DMS53 treated with DMSO at 0.1 percent for 48 hours (cell line): ENCODE data around the gene UBXN2A.

ENCODE experiments used
- DNase-seq: peaks from one replicate; lab custom pipeline; 2025; ENCODE audit not compliant: unreplicated experiment; lab: John Stamatoyannopoulos, UW

Gene UBXN2A, protein sequence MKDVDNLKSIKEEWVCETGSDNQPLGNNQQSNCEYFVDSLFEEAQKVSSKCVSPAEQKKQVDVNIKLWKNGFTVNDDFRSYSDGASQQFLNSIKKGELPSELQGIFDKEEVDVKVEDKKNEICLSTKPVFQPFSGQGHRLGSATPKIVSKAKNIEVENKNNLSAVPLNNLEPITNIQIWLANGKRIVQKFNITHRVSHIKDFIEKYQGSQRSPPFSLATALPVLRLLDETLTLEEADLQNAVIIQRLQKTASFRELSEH

GRCh38 chr2:23939987-23940717 is at the start of gene UBXN2A:
Gene UBXN2A (plus strand): TSS chr2:23940463. CDS start chr2:23958315, 17,852 bp downstream.
- DNase-seq, result peak; percentile 54

DNA sequence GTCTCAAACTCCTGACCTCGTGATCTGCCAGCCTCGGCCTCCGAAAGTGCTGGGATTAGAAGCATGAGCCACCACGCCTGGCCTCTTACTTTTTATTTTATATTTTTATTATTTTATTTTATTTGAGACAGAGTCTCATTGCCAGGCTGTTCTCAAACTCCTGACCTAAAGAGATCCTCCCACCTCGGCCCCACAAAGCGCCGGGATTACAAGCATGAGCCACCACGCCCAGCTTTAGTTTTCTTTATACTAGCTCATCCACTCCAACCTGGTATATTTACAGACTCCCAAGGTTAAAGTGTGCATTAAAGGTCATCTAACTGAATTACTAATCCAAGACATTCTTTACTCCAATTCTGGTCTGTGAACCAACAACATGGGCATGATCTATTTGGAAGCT is 40.1 kb upstream of the UBXN2A start:
- DNase-seq, result no peak

DNA sequence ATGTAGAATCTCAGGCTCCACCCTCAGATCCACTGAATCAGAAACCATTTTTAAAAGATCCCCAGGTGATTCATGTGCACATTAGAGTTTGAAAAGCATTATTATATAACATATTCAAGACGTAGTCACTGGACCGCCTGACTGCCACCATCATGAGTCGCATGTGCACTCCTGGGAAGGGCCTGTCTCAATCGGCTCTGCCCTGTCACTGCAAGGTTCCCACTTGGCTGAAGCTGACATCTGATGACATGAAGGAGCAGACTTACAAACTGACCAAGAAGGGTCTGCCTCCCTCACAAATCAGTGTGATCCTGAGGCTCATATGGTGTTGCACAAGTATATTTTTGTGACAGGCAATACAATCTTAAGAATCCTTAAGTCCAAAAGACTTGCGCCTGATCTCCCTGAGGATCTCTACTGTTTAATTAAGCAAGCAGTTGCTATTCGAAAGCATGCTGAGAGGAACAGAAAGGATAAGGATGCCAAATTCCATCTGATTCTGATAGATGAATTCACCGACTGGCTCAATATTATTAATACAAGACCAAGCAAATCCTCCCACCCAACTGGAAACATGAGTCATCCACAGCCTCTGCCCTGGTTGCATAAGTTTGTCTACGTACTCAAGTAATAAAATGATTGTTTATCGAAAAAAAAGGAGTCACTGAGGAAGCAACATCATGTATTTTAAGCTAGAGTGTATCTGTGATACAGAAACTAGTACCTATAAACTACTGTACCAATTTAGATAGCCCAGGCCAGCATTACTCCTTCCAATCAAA is 39.5 kb upstream of the UBXN2A start:
- DNase-seq, result no peak

- no peak for DNase-seq
Observed at GRCh38 chr2:23901966-23902846, 38.1 kb upstream of the UBXN2A start.

- no peak for DNase-seq
Observed at GRCh38 chr2:23903034-23903433, 37.2 kb upstream of the UBXN2A start.

DNA sequence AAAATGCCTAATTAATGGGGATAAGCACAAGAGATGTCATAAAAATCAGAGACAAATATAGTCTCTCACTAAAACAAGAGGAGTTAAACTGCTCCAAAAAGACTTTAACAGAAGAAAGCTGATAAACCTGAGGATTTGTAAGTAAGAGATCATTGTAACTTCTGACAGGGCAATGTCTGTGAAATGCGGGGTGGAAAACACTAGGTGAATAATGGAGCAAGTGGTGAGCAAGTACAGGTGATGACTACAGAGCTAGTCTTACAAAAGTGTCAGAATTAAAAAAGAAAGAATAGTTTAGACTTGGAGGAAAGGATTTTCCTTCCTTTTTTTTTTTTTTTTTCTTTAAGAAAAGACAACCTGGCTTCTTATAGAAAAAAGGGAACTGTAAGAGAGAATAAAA is 36.0 kb upstream of the UBXN2A start:
- no peak for DNase-seq

GRCh38 chr2:23904692-23905091 is 35.6 kb upstream of the UBXN2A start:
- DNase-seq, result no peak

DNA sequence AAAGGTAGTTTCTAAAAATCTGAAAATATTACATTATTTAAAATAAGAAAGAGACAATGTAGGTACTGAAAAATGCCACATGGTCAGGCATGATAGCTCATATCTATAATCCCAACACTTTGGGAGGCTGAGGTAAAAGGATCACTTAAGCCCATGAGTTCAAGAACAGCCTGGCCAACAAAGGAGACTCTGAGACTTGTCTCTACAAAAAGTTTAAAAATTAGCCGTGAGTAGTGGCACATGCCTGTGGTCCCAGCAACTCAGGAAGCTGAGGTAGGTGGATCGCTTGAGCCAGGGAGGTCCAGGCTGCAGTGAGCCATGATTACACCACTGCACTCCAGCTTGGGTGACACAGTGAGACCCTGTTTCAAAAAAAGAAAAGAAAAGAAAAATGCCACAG is 35.1 kb upstream of the UBXN2A start:
- DNase-seq, result no peak

- DNase-seq, result no peak
Observed at GRCh38 chr2:23912054-23912453, 28.2 kb upstream of the UBXN2A start.

DNA sequence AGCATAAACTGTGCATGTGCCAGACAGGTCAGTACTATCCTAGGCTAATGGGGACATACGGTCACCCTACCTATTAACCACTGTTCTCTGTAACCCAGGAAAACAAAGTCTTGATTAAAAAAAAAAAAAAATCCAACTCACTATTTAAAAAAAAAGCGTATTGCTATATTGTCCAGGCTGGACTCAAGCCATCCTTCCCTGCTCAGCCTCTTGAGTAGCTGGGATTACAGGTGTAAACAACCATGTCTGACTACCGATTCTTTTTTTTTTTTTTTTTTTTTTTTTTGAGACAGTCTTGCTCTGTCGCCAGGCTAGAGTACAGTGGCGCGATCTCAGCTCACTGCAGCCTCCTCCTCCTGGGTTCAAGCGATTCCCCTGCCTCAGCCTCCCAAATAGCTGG is 24.9 kb upstream of the UBXN2A start:
- peak; percentile 24 for DNase-seq

- DNase-seq, result no peak
Observed at GRCh38 chr2:23916727-23917405, 23.4 kb upstream of the UBXN2A start.

- DNase-seq, result no peak
Observed at GRCh38 chr2:23918837-23919489, 21.3 kb upstream of the UBXN2A start.

GRCh38 chr2:23924589-23925359 is 15.5 kb upstream of the UBXN2A start:
- no peak for DNase-seq

GRCh38 chr2:23925702-23926289 is 14.5 kb upstream of the UBXN2A start:
- no peak for DNase-seq

DNA sequence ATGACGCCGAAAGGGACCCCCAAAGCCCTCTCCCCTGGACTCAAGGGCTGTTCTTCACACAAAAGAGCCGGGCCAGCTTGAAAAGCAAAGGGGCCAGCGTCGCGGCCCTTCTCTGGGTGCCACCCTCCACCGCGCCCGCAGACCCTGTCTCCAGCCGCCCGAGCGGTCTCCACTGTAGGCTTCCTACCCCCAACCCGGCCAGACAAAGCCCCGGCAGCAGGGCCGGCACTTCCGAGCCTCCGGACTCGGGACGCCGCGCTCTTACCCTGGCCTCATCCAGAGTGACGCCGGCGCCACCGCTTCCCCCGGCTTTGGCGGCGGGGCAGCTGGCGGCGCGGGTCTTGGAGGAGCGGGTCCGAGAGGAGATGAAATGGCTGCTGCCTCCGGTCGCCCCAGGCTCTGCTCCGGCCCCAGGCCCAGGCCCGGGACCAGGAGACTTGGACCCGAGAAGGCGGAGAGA is 13.9 kb upstream of the UBXN2A start:
- no peak for DNase-seq

DNA sequence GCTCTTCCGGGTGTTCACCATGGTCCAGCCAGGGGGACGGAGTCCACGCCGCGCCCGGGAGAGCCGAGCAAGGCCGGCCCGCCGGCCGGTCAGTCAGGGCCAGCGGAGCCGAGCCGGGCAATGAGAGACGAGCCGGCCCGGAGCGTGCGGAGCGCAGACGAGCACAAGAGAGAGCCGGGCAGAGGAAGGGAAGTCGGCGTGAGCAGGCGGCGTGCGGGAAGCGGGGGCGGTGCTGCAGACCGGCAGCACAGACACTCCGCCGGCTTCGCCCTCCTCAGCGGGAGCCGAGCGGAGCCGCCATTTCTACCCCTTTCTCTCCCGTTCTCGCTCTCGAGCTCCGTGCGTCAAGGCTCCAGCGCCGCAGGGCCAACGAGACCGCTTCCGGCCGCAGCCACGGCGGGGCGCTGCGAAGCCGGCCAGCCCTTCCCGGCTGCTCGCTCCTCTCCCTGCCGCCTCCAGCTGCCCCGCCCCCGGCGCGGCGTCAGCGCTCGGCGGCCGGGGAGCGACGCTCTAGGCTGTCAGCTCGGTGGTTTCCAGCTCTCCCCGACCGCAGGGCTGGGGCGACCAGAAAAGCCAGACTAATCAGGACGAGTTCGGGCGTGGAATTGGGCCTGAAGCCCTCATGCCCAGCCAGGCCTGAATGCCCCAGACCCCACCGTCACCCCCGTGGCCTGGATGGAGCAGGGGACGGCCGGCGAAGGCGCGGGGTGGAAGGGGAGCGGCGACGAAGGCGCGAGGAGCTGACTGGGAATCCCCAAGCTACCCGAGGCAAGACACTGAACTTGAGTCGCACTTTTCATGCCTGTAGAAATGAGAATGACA is 13.3 kb upstream of the UBXN2A start, which contains the start of gene ATAD2B:
Gene ATAD2B, minus strand, starts transcription at position 374 of the 822 bp plus-strand sequence. Its CDS starts 353 bp downstream, at position 21.
- peak; percentile 80 for DNase-seq

- DNase-seq, result no peak
Observed at GRCh38 chr2:23934259-23934658, 6.0 kb upstream of the UBXN2A start.
